AG04449 (cell line): Measurements from ENCODE around the gene TMEM150A.
"Not testable (repeated sequence)": the region's sequence is repeated elsewhere in the genome, so short reads cannot be mapped to it uniquely, and the experiment has no call there.

ENCODE experiments used
- CTCF ChIA-PET: fragments of 350-600 bp; formaldehyde crosslinking; extraction: SDS; loops from one replicate; lab custom pipeline; 2021; ENCODE audit warnings: antibody characterized with exemption; lab: Yijun Ruan, JAX
- POLR2A ChIA-PET: fragments of 400-600, 350-600 bp; formaldehyde crosslinking; extraction: SDS; loops from one replicate; lab custom pipeline; 2020; ENCODE audit warnings: antibody characterized with exemption, inconsistent platforms; lab: Yijun Ruan, JAX
- DNase-seq: peaks from one replicate; pipeline ENCODE4 v3.0.0-alpha.2; 2010; ENCODE audit warnings: low read depth, low spot score
- H3K4me3 ChIP-seq: 2 replicates; pipeline ENCODE4 v1.5.1; 2011; ENCODE audit warnings: low read depth, mild to moderate bottlenecking, control low read depth, low read length
- CTCF ChIP-seq: IDR thresholded peaks from one replicate; pipeline ENCODE4 v1.5.1; 2011; ENCODE audit warnings: mild to moderate bottlenecking, moderate library complexity, low read length, control low read depth, inconsistent platforms; ENCODE audit not compliant: insufficient read depth; ENCODE audit errors: missing control alignments

The TMEM150A gene

GRCh38 chr2:85635011-85635410 is 32.5 kb upstream of the TMEM150A start:
- ChIA-PET POLR2A (interaction anchor here (1.0 kb wide), 1 partner anchor 96 kb away, joined by 3 read pairs; no protein-coding TSS in a partner anchor), CTCF (interaction anchor here (1.0 to 35.3 kb wide), 12 partner anchors 8 to 444 kb away, joined by 3 to 915 read pairs (median 39); no protein-coding TSS in a partner anchor)
- no peak overlapping the region for H3K4me3 ChIP-seq
- DNase-seq: no peak
- TF ChIP-seq CTCF: no peak

GRCh38 chr2:85631316-85631715 is 28.8 kb upstream of the TMEM150A start:
- no peak for DNase-seq
- CTCF ChIA-PET: interaction anchor here (1.3 to 35.3 kb wide), 7 partner anchors 9 to 181 kb away, joined by 3 to 915 read pairs (median 6); no protein-coding TSS in a partner anchor
- POLR2A ChIA-PET: interaction anchor here (0.9 to 1.5 kb wide), 2 partner anchors 15 to 92 kb away, joined by 3 to 4 read pairs; partner anchors contain the start of genes MAT2A and USP39
- TF ChIP-seq CTCF: no peak
- no peak overlapping the region for H3K4me3 ChIP-seq

GRCh38 chr2:85628658-85629057 is 26.2 kb upstream of the TMEM150A start:
- no peak for DNase-seq
- no peak for TF ChIP-seq CTCF
- H3K4me3 ChIP-seq: no peak overlapping the region
- ChIA-PET CTCF (interaction anchor here (1.0 to 35.3 kb wide), 5 partner anchors 8 to 185 kb away, joined by 3 to 915 read pairs (median 4); no protein-coding TSS in a partner anchor), POLR2A (no interaction called here)

GRCh38 chr2:85623991-85624390 is 21.5 kb upstream of the TMEM150A start:
- TF ChIP-seq CTCF: no peak
- no peak overlapping the region for H3K4me3 ChIP-seq
- ChIA-PET POLR2A (no interaction called here), CTCF (interaction anchor here (1.6 to 5.8 kb wide), 3 partner anchors 12 to 83 kb away, joined by 4 to 100 read pairs (median 59); no protein-coding TSS in a partner anchor)
- DNase-seq: no peak

- H3K4me3 ChIP-seq: no peak overlapping the region
- DNase-seq: no peak
- TF ChIP-seq CTCF: no peak
- POLR2A ChIA-PET: interaction anchor here (0.6 kb wide), 1 partner anchor 16 kb away, joined by 3 read pairs; no protein-coding TSS in a partner anchor
- CTCF ChIA-PET: interaction anchor here (1.5 to 5.8 kb wide), 5 partner anchors 10 to 85 kb away, joined by 4 to 100 read pairs (median 7); no protein-coding TSS in a partner anchor
Observed at GRCh38 chr2:85621338-85621737, 18.8 kb upstream of the TMEM150A start.

GRCh38 chr2:85619617-85620016 is 17.1 kb upstream of the TMEM150A start:
- no peak for TF ChIP-seq CTCF
- H3K4me3 ChIP-seq: no peak overlapping the region
- DNase-seq: no peak
- ChIA-PET CTCF (interaction anchor here (0.6 to 5.8 kb wide), 7 partner anchors 9 to 238 kb away, joined by 3 to 100 read pairs (median 3); no protein-coding TSS in a partner anchor), POLR2A (interaction anchor here (0.7 kb wide), 1 partner anchor 19 kb away, joined by 4 read pairs; no protein-coding TSS in a partner anchor)

GRCh38 chr2:85617723-85618122 is 15.2 kb upstream of the TMEM150A start:
- CTCF ChIA-PET: interaction anchor here (1.6 to 2.0 kb wide), 2 partner anchors 20 to 31 kb away, joined by 6 to 9 read pairs; no protein-coding TSS in a partner anchor
- H3K4me3 ChIP-seq: peak overlapping the region; percentile 34
- POLR2A ChIA-PET, DNase-seq: not testable (repeated sequence)
